Activated naive CD8-positive, alpha-beta T cell treated with anti-CD3 and anti-CD28 coated beads, Interleukin-2, amount 50 U/mL, for 16 hours (primary cell): ENCODE measurements around the gene CREG1.
"Not testable (repeated sequence)": the region's sequence is repeated elsewhere in the genome, so short reads cannot be mapped to it uniquely, and the experiment has no call there.

Experiments used
- DNase-seq: peaks from one replicate; pipeline ENCODE4 v3.0.0-alpha.2; 2020; ENCODE audit warnings: low read depth, low spot score

The CREG1 gene

DNA sequence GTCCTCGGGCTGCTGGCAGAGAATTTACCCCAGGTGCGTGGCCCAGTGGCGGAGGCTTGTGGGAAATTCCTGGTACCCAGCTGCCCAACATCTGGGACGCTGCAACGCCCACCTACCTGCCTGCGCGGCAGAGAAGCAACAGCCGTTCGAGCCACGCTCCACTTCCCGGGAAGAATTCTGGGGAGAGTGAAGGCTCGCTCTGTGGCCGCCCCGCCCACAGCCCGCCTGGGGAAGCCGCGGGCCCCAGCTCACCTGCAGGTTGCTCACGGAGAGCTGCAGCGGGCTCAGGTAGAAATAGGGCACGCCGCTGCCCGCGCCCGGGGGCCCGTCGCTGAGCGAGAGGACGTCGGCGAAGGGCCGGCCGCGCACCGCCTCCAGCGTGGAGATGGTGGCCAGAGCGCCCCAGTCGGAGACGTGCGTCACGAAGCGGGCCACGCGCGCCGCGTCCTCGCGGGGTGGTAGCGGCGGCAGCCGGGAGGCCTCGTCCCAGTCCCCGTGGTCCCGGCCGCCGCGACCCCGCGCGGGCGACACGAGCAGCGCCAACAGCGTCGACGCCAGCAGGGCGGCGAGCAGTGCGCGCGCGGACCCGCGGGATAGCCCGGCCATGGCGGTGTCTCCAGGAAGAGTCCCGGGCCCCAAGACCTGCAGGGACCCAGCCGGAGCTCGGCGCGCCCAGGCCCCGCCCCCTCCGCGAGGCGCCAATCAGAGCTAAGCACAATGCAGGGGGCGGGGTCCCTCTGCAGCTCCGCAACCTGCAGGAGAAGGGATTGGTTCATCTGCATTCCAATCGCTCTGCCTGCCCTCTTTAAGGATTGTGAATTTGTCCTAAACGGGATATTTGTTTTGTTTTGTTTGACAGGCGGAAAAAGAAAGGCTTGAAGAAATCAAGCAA, at the start of gene CREG1:
Gene CREG1, minus strand, starts transcription at position 627 of the 892 bp plus-strand sequence.
- DNase-seq = peak; percentile 81

DNA sequence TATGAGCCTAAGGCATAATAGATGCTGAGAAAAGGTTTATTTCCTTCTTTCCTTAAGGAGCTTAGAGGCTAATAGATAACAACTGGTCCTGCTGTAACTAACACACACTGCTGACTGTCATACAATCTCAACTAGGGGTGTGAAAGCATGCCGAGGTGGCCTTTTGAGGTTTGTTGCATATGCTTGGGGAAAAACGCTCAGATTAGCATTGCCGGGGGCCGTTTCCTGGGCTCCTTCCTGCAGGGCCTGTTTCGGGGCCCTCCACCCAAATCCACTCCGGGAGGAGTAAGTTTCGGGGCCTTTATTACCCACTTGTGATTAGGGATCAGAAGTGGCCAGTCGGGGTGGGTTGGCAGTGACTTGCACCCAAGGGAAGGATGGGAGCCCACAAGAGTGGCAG, 49.3 kb upstream of the CREG1 start:
- DNase-seq = no peak

DNA sequence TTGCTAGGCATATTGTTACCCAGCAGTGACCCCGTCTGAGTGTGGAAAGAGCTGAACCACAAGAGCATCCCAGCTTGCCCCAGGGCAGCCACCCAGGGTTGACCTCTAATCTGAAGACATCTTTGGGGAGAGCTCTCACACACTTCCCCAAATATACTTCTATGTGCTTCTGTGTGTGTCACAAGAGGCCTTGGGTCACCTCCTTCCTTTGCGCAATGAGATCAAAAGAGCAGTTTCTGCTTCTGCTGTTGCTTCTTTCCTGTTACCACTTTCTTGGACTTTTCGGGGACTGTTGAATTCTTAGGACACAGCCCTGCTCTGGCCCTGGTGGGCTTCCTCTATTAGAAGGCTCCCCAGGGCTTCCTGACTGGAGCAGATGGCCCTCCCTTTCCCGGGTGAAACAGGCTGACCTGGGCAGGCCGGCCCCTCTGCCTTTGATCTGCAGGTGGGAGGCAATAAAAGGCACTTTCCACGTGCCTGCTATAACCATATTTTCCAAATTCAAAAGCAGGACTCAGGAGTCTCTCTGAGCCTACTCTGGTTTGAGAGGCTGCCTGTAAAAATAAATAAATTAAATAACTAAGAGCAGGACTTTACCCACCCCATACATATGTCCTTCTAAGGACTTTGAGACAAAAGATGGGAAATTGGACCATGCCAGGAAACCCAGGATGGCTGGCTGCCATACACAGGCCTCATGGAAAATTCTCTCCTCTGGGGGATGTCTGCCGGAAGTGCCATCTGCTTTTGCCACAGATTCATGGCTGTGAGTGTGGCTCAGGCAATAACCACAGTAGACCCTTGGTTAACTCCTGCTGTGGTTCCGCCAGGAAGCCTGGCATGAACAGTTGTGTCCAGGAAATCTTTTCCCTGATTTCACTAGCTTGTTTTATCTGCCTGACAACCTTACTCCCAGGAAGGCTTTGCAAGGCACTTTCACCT, 48.2 kb upstream of the CREG1 start:
- no peak for DNase-seq

DNA sequence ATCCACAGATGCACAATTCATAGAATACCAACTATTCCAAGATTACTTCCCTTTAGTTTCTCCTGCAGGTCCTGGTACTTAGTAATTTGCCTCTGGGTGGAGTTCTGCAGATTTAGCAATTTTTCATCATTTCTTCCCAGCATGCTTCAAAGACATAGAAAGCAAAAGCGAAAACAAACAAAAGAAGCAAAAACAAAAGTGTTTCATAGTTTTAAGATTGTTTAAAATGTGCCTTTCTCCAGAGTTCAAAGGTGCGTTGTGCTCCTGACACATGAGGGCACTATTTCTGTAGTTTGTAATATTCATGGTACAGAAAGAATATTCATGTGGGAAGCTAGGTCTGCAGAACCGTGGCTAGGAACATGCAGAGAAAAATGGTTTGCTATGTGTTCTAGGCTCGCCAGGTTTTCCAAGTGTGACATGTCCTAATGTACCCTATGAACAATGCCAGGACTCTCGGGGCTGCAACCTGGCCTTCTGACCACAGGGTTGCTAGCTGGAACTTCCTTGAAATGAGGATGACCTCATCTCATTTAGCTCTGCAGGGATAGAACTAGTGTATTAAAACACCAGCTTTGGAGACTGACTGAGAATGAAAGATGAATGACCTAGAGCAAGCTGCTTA, 46.5 kb upstream of the CREG1 start:
- DNase-seq = no peak

DNA sequence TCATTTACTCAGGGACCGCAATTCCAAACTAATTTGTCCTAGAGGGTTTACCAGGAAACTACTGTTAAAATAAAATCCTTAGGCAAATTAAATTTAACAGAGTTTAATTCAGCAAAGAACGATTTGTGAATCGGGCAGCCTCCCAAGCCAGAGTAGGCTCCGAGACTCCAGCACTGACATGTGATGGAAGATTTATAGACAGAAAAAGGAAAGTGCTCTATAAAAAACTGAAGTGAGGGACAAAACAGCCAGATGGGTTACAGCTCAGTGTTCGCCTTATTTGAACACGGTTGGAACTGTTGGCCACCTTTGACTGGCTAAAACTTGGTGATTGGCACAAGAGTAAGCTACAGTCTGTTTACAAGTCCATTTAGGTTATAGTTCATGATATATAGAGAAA, 41.3 kb upstream of the CREG1 start:
- DNase-seq = no peak

DNA sequence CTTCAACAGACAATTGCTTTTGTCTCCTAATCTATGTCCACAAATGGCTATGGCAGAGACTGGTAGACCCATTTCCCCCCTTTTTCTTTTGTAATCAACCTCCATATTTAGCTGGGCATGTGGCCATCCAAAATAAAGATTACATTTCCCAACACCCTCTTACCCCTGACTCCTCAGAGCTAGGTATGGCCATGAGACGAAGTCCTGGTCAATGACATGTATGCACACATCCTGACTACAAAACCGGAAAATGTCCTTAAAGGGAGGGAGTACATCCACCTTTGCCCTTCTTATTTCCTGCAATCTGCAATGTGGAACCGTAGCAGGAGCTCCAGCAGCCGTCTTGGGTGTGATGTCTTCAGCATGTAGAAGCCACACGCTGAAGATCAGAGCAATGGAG, 40.3 kb upstream of the CREG1 start:
- no peak for DNase-seq

- DNase-seq = no peak
Measured at GRCh38 chr1:167592475-167592874, 38.9 kb upstream of the CREG1 start.

- no peak for DNase-seq
Measured at GRCh38 chr1:167588361-167588760, 34.8 kb upstream of the CREG1 start.

DNA sequence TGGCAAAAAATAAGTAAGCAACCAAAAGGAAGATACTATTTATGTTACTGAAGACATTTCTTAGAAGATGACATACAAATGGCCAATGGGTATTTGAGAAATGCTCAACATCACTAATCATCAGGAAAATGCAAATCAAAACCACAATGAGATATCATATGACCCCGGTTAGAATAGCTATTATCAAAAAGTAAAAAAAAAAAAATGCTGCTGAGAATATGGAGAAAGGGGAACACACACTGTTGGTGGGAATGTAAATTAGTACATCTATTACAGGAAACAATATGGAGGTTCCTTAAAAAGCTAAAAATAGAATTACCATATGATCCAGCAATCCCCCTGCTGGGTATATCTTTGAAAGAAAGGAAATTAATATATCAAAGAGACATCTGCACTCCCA, 34.3 kb upstream of the CREG1 start:
- DNase-seq = no peak

- no peak for DNase-seq
Measured at GRCh38 chr1:167587342-167587741, 33.8 kb upstream of the CREG1 start.

DNA sequence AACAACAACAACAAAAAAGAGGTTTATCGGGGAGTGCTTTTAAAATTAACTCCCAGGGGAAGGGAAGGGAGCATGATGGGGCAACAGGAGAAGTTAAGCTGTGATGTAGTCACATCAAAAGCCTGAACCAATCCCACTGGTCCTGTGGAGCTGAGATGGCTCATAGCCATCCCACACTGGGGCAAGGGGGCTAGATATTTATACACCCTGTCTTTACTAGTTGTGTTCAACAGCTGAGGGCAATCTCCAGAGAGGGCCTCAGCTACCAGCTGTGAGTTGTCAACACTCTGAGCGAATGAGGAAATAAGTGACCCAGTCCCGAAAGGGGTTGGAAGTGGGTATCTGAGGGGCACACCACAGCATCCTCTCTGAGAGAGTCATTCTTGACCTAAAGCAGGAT, 31.0 kb upstream of the CREG1 start:
- DNase-seq = no peak

DNA sequence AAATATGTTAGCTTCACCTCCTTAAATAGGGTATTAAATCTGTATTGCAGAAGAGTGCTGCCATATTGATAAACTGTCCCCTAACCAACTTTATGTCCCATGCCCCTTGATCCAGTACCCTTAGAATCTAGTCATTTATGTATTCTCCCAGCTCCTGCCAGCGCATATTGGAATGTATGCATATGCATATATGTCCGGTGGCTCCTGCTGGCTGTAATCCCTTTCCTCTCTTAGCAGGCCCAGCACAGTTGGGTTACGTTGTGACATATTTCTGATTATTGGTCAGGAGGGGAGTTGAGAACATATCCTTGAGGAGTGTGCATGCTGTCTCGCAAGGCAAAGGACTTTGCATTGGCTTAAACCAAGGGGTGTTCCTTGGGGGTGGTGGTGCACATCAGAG, 29.2 kb upstream of the CREG1 start:
- no peak for DNase-seq

GRCh38 chr1:167582064-167582463, 28.5 kb upstream of the CREG1 start:
- DNase-seq = no peak

GRCh38 chr1:167579986-167580385, 26.4 kb upstream of the CREG1 start:
- DNase-seq = no peak

DNA sequence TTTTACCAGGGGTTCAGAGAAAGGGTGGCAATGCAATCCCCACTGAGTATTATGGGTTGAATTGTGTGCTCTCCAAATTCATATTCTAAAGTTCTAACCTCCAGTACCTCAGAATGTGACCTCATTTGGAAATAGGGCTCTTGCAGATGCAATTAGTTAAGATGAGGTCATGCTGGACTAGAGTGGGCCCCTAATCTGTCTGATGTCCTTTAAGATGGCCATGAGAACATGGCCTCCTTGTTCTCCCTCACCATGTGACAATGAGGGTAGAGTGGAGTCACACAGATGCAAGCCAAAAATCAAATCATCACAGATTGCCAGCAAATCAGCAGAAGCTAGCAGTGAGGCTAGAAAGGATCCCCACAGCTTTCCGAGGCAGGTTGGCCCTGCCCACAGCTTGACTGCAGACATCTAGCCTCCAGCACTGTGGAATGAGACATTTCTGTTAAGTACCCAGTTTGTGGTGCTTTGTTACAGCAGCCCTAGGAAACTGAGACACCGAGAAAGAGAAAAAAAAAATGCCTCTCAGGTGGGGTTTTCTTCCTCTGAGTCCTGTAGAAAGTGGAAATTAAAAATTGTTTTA, 25.5 kb upstream of the CREG1 start:
- no peak for DNase-seq

DNA sequence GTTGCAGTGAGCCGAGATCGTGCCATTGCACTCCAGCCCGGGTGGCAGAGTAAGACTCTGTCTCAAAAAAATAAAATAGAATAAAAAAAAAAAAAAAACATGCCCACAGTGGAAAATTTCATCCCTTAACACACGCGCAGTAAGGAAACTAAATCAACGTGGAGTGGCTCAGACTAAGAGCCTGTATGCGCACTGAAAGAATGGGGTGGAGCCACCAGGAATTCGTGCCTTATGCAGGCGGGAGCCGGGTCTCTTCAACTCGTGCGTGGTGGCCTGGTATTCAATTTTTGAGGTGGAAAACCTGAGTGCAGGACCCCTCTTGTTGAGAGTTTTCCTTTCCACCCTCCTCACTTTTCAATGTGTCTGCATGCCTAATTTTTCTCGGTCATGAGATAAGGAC, 22.1 kb upstream of the CREG1 start:
- no peak for DNase-seq

DNA sequence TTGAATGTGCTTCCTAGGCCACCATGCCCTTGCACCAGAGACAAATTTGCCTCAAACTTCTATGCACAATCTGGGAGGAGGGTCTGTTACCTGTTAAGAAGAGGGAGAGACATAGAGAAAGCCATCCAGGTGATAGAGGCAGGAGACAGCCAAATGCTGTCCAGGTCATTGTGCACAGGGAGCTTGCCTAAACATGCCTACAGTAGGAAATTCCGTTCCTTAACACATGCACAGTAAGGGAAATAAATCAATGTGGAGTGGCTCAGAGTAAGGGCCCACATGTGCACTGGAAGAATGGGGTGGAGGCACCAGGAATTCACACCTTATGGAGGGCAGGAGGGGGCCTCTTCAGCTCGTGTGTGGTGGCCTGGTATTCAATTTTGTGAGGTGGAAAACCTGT, 19.5 kb upstream of the CREG1 start:
- no peak for DNase-seq

GRCh38 chr1:167570712-167571111, 17.1 kb upstream of the CREG1 start:
- not testable (repeated sequence) for DNase-seq

- DNase-seq = no peak
Measured at GRCh38 chr1:167567663-167568062, 14.1 kb upstream of the CREG1 start.

- DNase-seq = no peak
Measured at GRCh38 chr1:167566766-167567165, 13.2 kb upstream of the CREG1 start.

GRCh38 chr1:167565922-167566321, 12.4 kb upstream of the CREG1 start:
- no peak for DNase-seq
